GM12801 (cell line): Measurements from ENCODE around the gene DRAP1.

Experiments
- CTCF ChIP-seq: IDR thresholded peaks from one replicate; pipeline ENCODE4 v1.5.1; 2011; ENCODE audit warnings: control low read depth; ENCODE audit not compliant: insufficient read length; ENCODE audit errors: extremely low read depth

DRAP1 gene

GRCh38 chr11:65922565-65922964, 3.3 kb downstream of the DRAP1 start:
- no peak for TF ChIP-seq CTCF

- TF ChIP-seq CTCF = no peak
Observed at GRCh38 chr11:65925397-65925796, 6.2 kb downstream of the DRAP1 start.

GRCh38 chr11:65927904-65928397, 8.7 kb downstream of the DRAP1 start:
- no peak for TF ChIP-seq CTCF

GRCh38 chr11:65928667-65929066, 9.4 kb downstream of the DRAP1 start:
- no peak for TF ChIP-seq CTCF

GRCh38 chr11:65931773-65932557, 12.7 kb downstream of the DRAP1 start:
- no peak for TF ChIP-seq CTCF

- TF ChIP-seq CTCF = no peak
Observed at GRCh38 chr11:65932558-65932919, 13.3 kb downstream of the DRAP1 start.

GRCh38 chr11:65934014-65934413, 14.8 kb downstream of the DRAP1 start:
- TF ChIP-seq CTCF = no peak
